Esophagus muscularis mucosa (tissue), 4 donors: ENCODE data around the gene FAM171A1. TPM values are rescaled to one million over a fixed set of nuclear protein-coding genes. Genes with fewer than 3 reads are reported as not detected.

Experiments
- DNase-seq: peaks from one replicate; pipeline ENCODE4 v3.0.0-alpha.2; 2017; ENCODE audit errors: extremely low spot score
- H3K27ac ChIP-seq, 4 donors: fragments of 200-600 bp; sonication (generic); replicated peaks in 1 of 4; 1 replicate in 3 of 4; 2 replicates in 1 of 4; pipeline ENCODE4 v1.5.1; 2016 to 2019; ENCODE audit warnings: mild to moderate bottlenecking in 1 of 4
- H3K27me3 ChIP-seq, 4 donors: fragments of 200-600 bp; sonication (generic); one replicate each; pipeline versions ENCODE4 v1.5.1 to v1.6.0; 2016 to 2019
- H3K36me3 ChIP-seq, 4 donors: fragments of 200-600 bp; sonication (generic); one replicate each; pipeline ENCODE4 v1.5.1; 2016 to 2019
- H3K4me1 ChIP-seq, 4 donors: fragments of 200-600 bp; sonication (generic); one replicate each; pipeline ENCODE4 v1.5.1; 2016 to 2019
- H3K4me3 ChIP-seq, 4 donors: fragments of 200-600 bp; sonication (generic); 1 replicate in 2 of 4; 2 replicates in 2 of 4; pipeline ENCODE4 v1.5.1; 2016 to 2019; ENCODE audit warnings: mild to moderate bottlenecking in 4 of 4, moderate library complexity in 1 of 4
- H3K9me3 ChIP-seq, 4 donors: fragments of 200-600 bp; sonication (generic); 1 replicate in 3 of 4; 2 replicates in 1 of 4; pipeline ENCODE4 v1.5.1; 2016 to 2019
- EP300 ChIP-seq: sonication (generic); formaldehyde crosslinking; IDR thresholded peaks from one replicate; pipeline ENCODE4 v1.6.1; 2017; ENCODE audit warnings: antibody characterized with exemption
- POLR2A ChIP-seq: fragments of 450-650 bp; IDR thresholded peaks from one replicate; pipeline ENCODE4 v1.6.1; 2017; ENCODE audit warnings: antibody characterized with exemption, moderate library complexity, mild to moderate bottlenecking, low read depth
- POLR2AphosphoS5 ChIP-seq, 2 donors: sonication (generic); formaldehyde crosslinking; IDR thresholded peaks; one replicate each; pipeline ENCODE4 v1.6.1; 2017; ENCODE audit warnings: antibody characterized with exemption in 2 of 2
- WGBS: methylation state at CpG from one replicate; pipeline ENCODE4 v1.1.5; 2018; 5-methylcytosine and 5-hydroxymethylcytosine counted together
- intact Hi-C: fragments of 100-400 bp; cut with DNase I; formaldehyde crosslinking; loops from one replicate; pipeline ENCODE4 v1.15.1; 2023
- total RNA-seq, 4 donors: library from RNA; depleted of rRNA; stranded (reverse); fragments of >200 nt; gene quantifications; one replicate each; pipeline versions ENCODE4 v1.1.0 to v1.2.1, GENCODE V29; 2016
- TF ChIP-seq, protein P1 (sequence below), 3 experiments: fragments of 200-600 bp in 2 of 3; fragments of 450-650 bp in 1 of 3; sonication (generic) in 2 of 3; IDR thresholded peaks; one replicate each; pipeline ENCODE4 v1.5.1; 2017 to 2019; ENCODE audit warnings: antibody characterized with exemption in 3 of 3, mild to moderate bottlenecking in 2 of 3, moderate library complexity in 1 of 3

The FAM171A1 gene
- total RNA-seq, 4 donors from 2014 or later = 7.1 to 15.0 (median 12.6) TPM

DNA sequence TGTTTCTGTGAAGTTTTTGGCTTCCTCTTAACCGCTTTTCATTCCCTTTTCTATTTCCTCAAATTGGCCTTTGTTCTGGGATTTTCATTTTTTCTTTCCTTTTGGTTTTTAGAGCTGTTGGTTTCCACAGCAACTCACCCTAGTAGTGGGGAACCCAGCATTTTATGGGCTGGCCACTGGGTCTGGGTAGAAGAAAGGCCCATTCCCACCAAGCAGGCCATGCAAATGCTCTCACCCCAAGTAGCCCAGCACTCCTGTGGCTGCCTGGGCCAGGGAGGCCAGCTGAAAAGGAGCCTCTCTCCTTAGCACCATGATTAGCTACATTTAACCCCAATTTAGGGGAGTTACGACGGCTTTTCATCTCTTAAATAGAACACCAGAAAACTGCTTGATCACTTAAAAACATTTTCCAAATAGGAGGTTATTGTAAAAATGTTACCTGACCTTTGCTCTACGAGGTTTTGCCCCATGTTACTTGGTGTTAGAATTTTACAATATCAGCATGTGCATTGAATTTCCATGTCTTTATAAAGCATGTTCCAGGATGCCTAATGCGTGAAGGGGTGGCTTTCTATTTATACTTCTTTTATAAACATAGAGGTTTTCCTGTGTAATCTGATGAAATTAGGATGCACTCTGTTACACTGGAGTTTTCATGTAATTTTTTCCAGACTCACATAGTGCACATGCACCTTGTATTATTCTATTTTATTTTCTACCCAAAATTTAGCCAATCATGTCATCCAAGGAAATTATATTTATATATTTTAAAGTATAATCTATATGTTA, 75.4 kb downstream of the FAM171A1 start:
- TF ChIP-seq EP300 (no peak), POLR2A (no peak), POLR2AphosphoS5 (IDR thresholded peaks at IDR 0.05) (no peak)
- TF ChIP-seq, protein P1, sequence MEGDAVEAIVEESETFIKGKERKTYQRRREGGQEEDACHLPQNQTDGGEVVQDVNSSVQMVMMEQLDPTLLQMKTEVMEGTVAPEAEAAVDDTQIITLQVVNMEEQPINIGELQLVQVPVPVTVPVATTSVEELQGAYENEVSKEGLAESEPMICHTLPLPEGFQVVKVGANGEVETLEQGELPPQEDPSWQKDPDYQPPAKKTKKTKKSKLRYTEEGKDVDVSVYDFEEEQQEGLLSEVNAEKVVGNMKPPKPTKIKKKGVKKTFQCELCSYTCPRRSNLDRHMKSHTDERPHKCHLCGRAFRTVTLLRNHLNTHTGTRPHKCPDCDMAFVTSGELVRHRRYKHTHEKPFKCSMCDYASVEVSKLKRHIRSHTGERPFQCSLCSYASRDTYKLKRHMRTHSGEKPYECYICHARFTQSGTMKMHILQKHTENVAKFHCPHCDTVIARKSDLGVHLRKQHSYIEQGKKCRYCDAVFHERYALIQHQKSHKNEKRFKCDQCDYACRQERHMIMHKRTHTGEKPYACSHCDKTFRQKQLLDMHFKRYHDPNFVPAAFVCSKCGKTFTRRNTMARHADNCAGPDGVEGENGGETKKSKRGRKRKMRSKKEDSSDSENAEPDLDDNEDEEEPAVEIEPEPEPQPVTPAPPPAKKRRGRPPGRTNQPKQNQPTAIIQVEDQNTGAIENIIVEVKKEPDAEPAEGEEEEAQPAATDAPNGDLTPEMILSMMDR (IDR thresholded peaks at IDR 0.05) = no peak
- H3K9me3 ChIP-seq = no peaks in the 10 kb centered on the region
- peaks cover 0 to 14% (median 9%) of the 10 kb centered on the region in 4 donors for H3K4me1 ChIP-seq
- no peaks in the 10 kb centered on the region for H3K36me3 ChIP-seq
- H3K27me3 ChIP-seq = no peaks in the 10 kb centered on the region
- 88% methylated on average over 5 of the region's 5 CpGs for WGBS
- intact Hi-C loops = no loop called here
- no peak overlapping the region for H3K27ac ChIP-seq
- no peak for DNase-seq
- H3K4me3 ChIP-seq = no peak overlapping the region

DNA sequence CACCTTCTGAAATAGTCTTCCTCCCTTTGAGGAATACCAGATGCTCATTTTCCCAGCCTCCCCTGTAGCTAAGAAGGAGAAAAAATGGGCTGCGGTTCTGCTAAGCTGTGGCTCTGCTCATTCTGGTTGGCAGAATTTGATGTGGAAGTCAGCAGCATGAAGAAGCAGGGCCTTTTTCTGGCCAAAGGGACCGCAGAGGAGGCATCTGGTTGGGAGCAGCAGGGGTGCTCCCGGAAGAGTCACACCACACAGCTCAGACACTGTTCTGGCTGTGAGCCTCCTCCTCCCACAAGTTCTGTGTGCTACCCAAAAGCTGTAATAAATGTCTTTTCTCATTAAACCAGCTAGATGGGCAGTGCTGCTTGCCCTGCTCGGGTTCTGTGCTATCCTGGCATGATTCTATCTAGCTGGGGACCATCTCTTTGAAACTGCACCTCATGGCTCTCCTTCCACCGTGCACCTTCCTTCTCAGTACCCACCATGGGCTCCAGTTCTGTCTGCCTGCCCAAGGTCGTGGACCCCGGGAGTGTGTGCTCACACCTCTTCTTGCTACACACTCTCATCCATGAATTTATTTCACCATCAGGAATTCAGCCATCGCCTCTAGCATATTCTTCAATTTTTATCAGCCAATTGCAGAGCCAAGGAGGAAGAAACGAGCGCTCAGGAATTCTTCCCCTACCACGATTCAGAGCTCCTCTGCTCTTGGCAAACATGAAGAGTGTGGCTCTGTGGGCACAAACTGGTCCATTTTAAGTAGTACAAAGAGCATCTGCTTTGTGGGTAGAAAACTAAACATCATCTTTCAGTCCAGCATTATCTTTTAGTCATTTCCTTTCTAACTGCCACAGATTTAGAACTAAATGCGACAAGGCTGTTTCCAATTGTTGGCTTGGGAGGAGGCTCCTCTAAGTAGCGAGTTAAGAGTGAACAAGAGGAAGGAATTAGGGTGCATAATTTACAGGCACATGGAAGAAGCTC, 76.9 kb downstream of the FAM171A1 start:
- intact Hi-C loops = no loop called here
- peaks cover 0 to 14% (median 11%) of the 10 kb centered on the region in 4 donors for H3K4me1 ChIP-seq
- no peaks in the 10 kb centered on the region for H3K9me3 ChIP-seq
- peak overlapping the region in 1 of 4 donors; percentile 1 for H3K27ac ChIP-seq
- no peaks in the 10 kb centered on the region for H3K36me3 ChIP-seq
- no peak overlapping the region for H3K4me3 ChIP-seq
- H3K27me3 ChIP-seq = no peaks in the 10 kb centered on the region
- WGBS = 66% methylated on average over 13 of the region's 13 CpGs
- no peak for DNase-seq
- no peak for TF ChIP-seq EP300

DNA sequence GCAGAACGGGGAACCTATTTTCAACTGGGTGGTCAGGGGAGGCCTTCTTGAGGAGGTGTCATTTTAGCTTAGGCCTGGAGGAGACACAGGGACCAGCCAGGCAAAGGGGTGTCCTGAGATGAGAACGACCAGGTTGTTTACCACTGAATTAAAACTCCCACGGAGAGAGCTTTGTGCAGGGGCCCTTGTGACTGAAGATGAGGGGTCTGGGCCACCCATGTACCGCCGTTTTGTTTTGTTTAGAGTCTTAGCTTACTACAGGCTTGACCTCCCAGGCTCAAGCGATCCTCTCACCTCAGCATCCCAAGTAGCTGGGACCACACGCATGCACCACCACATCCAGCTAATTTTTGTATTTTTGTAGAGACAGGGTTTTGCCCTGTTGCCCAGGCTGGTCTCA, 80.4 kb downstream of the FAM171A1 start:
- Histone ChIP-seq H3K36me3 (no peaks in the 10 kb centered on the region), H3K4me3 (no peak overlapping the region), H3K4me1 (peaks cover 0 to 11% (median 7%) of the 10 kb centered on the region in 4 donors), H3K27me3 (no peaks in the 10 kb centered on the region), H3K27ac (no peak overlapping the region), H3K9me3 (no peaks in the 10 kb centered on the region)
- intact Hi-C loops = no loop called here
- TF ChIP-seq, protein P1 (IDR thresholded peaks at IDR 0.05) = no peak
- TF ChIP-seq POLR2AphosphoS5 (IDR thresholded peaks at IDR 0.05) (no peak), POLR2A (no peak)
- WGBS = 91% methylated on average over 7 of the region's 7 CpGs
- no peak for DNase-seq

DNA sequence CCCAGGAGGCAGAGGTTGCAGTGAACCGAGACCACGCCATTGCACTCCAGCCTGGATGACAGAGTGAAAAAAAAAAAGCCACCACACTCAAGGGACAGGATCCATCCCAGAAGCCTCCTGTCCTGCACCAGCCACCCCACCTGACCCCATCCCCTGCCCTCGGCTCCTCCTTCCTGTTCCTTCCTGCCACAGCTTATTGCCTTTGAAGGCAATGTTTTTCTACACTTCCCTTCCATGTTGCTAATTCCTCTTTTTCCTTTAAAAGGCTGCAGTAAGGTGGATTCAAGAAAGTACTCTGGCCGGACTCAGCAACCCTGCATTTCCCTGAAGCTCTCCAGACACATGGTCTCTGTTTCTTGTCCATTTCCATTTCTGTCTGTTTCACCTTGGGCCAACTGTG, 80.9 kb downstream of the FAM171A1 start:
- Histone ChIP-seq H3K27ac (no peak overlapping the region), H3K9me3 (no peaks in the 10 kb centered on the region), H3K4me3 (no peak overlapping the region), H3K4me1 (peaks cover 0 to 11% (median 3%) of the 10 kb centered on the region in 4 donors), H3K27me3 (no peaks in the 10 kb centered on the region), H3K36me3 (no peaks in the 10 kb centered on the region)
- TF ChIP-seq EP300 = no peak
- 86% methylated on average over 4 of the region's 4 CpGs for WGBS
- intact Hi-C loops = no loop called here
- DNase-seq = no peak

DNA sequence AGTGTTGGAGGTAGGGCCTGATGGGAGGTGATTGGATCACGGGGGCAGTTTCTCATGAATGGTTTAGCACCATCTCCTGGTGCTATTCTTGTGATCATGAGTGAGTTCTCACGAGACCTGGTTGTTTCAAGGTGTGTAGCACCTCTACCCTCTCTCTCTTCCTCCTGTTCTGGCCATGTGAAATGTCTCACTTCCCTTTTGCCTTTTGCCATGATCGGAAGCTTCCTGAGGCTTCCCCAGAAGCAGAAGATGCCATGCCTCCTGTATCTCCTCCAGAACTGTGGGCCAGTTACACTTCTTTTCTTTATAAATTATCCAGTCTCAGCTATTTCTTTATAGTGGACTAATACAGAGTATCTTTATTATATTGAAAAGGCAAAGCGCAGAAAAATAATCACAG, 90.1 kb downstream of the FAM171A1 start:
- 71% methylated on average over 4 of the region's 4 CpGs for WGBS
- DNase-seq = no peak
- intact Hi-C loops = no loop called here
- Histone ChIP-seq H3K4me3 (no peak overlapping the region), H3K4me1 (no peaks in the 10 kb centered on the region), H3K27me3 (no peaks in the 10 kb centered on the region), H3K27ac (no peak overlapping the region), H3K9me3 (no peaks in the 10 kb centered on the region), H3K36me3 (peaks cover 4 to 57% (median 28%) of the 10 kb centered on the region in 4 donors)
- no peak for TF ChIP-seq POLR2A
- TF ChIP-seq, protein P1 (IDR thresholded peaks at IDR 0.05) = no peak
- no peak for TF ChIP-seq POLR2AphosphoS5 (IDR thresholded peaks at IDR 0.05)
- no peak for TF ChIP-seq EP300
